HG03135 (cell line): ENCODE measurements around the gene MMP1.

Source experiments
- ATAC-seq: cut with Tn5 transposase; IDR thresholded peaks from one replicate; pipeline ENCODE4 v1.9.1; 2021; ENCODE audit warnings: mild to moderate bottlenecking, moderate library complexity; ENCODE audit not compliant: unreplicated experiment

Gene MMP1

DNA sequence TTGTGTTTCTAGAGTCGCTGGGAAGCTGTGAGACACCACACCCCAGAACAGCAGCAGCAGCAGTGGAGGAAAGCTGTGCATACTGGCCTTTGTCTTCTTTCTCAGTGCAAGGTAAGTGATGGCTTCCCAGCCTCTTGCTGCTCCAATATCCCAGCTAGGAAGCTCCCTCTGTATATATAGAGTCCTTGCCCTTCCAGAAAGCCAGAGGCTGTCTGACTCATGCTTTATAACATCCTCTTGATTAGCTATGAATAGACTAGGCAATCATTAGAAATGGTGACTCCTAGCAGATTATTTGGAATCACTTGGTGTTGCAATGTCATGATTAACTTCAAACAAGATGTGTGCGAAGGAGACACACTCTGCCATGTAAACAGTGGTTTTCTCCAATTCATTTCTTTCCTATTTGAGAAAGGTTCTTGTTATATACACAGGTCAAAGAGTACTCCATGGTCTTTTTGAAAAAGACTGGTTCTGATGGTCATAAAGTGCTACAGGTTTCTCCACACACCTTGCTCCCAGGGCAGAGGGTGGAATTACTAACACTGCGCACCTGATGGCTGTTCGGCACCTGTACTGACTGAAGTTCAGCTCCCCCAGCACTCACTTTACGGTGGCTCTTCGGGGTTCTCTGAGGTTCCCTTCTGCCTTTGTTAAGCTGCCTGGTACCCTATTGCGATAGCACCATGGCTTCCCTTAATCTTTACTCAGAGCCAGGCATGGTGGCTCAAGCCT lies at the start of gene MMP1:
Gene MMP1, minus strand, starts transcription at position 149 of the 735 bp plus-strand sequence. Its CDS starts 68 bp downstream, at position 81.
- ATAC-seq, result no peak

DNA sequence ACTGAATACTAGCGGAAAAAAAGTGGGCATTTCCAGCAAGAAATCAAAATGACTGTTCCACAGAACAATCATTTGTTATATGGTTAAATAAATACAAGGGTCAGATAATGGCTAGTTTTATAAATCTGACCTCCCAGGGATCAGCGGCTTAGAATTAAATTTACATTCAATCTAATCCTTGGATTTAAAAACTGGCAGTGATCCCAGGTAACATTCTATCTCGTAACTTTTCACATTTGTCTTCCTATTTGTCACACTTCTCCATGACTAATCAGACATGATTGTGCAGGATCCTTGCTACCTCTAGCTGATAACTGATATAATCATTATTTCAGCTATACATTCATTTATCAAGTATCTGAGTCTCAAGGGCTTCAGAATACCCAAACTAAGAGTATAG lies 48.3 kb upstream of the MMP1 start:
- ATAC-seq, result no peak

DNA sequence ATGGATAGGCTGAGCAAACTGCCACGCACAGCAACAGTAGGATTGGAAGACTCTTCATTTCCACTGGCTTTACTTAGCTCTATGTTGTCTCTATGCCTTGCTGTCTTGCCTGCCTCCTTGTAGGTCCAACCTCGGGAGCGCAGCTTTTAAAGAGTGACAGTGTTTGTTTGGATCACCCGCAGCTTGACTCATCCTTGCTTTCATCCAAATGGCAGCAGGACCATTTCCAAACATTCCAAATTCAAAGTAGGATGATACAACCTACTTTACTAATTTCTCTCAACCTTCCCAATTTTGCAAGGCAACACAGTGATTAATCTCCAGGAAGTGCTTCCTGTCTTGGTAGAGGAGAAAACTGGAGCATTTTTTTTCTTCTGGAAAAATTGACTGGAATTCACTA lies 45.5 kb upstream of the MMP1 start, which contains the start of gene MMP3:
Gene MMP3, minus strand, starts transcription at position 121 of the 400 bp plus-strand sequence. Its CDS starts 63 bp downstream, at position 58.
- ATAC-seq, result no peak

- no peak for ATAC-seq
Observed at GRCh38 chr11:102842930-102843329, 45.0 kb upstream of the MMP1 start.

DNA sequence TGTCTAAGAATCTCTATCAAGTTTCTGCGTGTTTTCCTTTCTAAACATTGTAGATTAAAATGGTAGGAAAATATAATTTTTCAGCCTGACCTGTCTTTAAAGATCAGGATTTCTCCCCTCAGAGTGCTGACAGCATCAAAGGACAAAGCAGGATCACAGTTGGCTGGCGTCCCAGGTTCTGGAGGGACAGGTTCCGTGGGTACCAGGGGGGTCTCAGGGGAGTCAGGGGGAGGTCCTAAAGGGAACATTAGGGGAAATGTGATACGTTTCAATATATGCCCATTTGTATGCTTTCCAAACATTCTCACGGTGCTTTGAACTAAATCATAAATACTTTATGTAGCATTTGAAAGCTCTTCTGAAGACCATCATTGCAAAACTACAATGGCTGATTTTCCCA lies 42.1 kb upstream of the MMP1 start:
- no peak for ATAC-seq

DNA sequence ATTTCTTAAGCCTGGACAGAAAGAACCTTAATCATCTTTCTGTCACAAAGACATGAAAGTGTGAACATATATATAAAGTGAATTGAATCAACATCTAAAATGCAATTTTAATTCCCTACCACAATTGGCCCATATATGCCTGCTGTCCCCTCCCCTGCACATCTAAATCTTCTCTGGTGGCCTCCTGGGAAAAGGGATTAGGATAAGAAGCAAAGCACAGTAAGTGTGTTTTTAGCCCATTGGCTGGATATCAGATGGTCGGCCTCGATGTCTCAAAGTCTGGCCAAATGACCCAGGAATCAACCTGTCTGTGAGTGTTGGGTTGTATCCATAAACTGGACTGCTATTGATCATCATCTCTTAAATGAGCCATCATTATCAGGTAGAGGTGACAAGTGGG lies 39.7 kb upstream of the MMP1 start:
- no peak for ATAC-seq

DNA sequence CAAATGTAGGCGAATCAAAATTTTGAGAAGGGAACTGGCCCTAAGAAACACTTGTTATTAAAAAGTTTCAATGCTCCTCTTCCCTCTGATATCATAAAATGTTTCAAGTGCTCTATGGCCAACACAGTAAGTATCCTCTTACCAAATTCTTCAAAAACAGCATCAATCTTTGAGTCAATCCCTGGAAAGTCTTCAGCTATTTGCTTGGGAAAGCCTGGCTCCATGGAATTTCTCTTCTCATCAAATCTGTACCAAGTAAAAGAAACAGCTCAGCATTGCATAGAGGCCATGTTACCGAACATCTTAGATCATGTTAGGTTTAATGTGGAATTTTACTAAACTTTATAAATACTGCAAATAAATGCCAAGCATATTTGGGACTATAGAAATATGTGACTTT lies 39.2 kb upstream of the MMP1 start:
- ATAC-seq, result no peak

- no peak for ATAC-seq
Observed at GRCh38 chr11:102836290-102836875, 38.4 kb upstream of the MMP1 start.

DNA sequence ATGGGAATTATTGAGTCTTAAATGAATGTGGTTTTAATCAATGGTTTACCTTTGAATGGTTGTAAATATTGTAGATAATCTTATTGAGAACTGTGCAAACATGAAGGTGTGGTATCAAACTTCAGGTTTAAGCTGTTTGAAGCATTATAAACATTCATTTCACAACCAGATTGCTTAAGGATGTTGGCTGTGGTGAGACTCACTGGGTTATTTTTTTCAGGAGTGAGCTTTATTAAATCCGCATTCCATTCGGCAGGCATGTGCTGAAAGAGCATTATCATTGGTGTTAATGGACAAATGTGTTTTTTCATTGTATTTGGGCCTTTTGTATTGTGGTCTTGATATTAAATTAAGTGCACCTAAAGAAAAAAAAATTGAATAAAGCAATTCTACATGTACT lies 35.8 kb upstream of the MMP1 start:
- no peak for ATAC-seq

- ATAC-seq, result no peak
Observed at GRCh38 chr11:102832612-102833011, 34.7 kb upstream of the MMP1 start.

DNA sequence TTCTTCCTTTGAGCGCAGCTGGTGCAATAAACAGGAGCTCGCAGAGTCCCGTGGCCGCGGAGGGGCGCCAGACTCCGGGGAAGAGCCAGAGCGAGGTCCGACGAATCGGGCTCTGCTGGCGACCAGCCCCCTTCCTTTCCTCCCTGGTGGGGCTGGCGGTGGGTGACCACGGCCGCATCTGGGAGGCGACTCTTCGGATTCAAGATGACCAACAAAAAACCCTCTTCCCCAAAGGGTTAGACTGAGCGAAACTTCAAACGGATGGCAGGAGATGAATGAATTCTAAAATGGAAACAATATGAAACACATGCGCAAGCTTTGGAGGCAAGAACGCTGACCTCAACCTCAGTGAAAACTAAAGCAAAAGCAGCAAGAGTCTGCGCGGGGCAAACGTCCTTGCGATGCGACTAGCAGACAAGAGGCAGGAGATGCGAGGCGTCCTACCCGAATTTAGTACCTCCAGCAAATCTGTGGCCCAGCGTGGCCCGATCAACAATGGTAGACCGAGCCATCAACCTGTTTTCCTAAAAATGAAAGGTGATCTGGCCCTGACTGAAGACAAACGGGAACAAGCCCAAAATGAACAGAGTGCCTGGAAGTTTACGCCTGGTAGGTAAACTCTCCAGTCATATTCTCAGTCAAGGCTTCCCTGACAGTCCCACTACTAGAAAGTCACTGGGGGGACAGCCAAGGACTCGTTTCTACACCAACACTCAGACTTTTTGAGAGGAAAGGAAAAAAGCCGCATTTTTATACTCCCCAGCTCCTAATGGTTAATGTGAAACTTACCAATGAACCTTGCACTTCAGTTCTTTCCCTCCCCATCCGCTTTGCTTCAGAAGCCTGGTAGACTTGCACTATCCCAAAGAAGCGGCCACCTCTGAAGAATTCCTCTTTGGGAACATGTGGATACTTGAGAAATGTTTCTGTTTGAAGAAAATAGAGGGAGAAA lies 33.8 kb upstream of the MMP1 start:
- no peak for ATAC-seq

DNA sequence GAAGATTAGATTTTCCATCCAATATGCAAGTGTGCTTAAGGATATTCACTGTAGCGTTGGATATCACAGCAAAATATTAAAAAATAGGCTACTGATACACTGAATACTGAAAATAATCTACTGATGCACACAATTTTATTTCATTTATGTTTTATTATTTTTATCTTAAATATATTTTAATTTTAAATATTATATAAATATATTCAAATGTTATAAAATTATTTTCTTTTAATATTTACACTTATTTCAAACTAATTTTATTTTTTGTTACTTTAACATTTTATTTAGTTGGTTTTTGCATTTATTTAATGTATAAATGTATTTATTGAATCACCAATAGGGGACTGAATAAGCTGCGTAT lies 33.1 kb upstream of the MMP1 start:
- no peak for ATAC-seq

DNA sequence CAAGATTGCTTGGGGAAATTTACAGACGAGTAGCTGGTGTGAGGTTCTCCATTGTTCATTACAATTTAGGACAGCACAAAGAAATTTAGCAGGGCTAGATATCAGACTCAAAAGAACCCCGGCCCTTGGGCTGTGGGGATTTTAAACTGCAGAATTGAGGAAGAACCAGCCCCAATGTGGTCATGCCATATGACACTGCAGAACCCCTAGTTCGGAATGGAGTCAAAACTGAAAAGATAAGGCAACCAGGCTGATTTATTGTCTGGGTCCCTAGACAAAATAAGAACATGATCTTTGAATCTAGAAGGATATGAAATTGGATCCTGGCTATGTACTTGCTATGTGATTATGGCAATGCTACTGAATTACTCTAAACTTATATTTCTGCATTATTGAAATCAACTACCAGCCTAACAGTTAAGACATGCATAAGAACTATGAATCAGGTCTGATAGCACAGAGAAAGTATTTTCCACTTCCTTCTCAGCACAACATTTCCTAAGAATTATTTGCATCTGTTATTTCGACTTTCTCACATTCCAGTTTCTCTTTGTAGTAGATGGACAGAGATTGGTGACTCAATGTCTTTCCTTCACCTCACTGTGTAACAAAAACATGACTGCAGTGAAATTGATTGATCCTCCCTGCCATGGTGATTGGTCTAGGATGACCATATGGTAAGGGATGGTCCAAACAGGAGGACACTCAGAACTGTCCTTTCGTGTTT lies 32.2 kb upstream of the MMP1 start:
- no peak for ATAC-seq

DNA sequence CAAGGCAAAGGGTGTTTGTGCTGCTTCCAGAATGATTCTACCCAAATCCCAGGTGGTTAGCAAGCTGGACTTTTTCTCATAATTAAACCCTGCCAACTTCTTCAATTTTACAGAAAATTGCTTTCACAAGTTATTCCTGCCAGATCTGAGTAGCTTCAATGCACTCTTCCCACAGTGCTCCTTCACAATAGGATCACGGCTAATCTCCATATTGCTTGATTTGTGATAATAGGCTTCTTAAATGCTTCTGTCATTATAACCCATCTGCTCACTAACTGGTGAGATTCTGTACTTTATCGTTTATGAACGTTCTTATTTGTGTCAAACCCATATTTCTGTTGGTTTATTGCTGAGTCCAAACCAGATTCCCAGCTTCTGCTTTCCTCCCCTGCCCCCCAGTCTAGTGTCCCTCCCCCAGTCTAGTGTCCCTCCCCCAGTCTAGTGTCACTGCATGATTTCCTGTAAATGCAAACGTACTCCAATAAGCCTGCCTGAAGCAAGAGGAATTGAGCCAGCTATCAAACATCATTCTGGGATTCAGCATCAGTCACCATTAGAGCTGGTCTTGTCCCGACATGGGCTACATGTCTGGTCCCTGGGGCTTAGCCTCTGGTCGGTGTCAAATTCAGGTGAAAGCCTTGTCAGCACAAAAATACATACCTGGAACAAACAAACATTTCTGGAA lies 31.5 kb upstream of the MMP1 start:
- no peak for ATAC-seq

- ATAC-seq, result no peak
Observed at GRCh38 chr11:102824556-102824955, 26.6 kb upstream of the MMP1 start.

GRCh38 chr11:102819491-102819890 lies 21.5 kb upstream of the MMP1 start:
- ATAC-seq, result no peak

- no peak for ATAC-seq
Observed at GRCh38 chr11:102813484-102813883, 15.5 kb upstream of the MMP1 start.

DNA sequence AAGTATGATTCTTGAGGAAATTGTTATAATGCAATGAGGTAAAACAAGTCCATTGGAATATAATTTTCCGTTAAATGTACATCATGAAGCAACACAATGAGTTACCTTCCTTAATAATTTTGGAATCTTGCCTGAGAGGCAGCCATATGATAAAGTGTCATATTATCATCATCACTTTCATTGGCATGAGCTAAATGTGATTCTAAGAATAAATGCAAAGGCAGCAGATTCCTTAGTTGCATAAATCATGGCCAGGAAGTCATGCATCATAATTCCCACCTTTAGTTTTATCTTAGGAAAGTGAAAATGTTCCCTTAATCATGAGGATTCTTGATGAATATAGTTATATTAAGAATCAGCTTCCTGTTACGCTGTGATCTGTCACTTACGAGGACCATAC lies 14.2 kb upstream of the MMP1 start:
- ATAC-seq, result no peak

DNA sequence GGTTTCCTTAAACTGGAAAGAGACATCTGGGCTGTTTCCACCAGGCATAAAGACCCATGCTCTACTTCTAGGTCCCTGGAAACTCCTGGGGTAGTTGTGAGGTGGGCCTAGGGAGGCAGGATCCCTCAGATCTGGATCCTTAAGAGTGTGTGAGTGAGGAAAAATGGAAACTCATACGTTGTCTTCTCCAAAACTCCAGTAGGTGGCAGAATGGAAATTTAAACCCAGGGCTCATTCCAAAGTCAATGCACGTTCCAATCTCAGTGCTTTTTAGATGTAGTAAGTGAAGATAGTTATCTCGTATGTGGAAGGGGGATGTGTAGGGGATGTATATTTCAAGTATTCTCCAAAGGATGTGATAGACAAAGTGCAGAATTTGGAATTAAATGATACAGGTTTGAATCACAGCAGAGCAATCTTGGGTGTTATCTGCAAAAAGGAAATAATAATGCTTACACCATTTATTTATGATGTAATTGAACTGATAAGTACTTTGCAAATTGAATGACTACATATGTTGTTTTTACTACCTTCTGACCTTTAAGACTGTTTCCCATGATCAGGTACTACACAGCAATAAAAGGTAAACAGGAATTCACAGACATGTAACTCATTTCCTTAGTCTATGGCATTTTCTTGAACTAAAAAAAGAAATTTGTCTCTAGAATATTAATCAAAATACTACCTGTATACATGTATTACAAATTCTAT lies 13.1 kb upstream of the MMP1 start:
- ATAC-seq, result no peak

DNA sequence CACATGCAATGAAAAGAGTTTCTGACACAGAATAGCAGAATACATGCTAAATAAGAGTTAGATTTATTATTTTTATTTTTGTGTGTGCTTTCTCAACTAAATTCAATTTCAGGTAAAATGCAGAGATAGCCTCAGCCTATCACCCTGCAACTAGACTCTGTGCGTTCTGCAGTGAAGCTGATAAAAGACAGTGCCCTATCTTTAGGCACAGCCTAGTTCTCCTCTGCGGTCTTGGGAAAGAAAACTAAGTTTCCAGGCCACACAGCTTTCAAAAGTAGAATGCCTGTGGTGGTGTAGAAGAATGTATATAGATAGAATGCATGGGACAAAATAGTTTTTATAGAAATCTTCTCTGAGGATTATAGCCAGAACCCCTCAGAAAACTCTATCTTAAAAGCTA lies 12.0 kb upstream of the MMP1 start:
- no peak for ATAC-seq
